MM.1S (cell line): ENCODE measurements around the gene SGSH.
A peak's percentile ranks its signal among the peaks of the same experiment; 100 is the strongest.

Experiments
- DNase-seq: peaks from one replicate; pipeline ENCODE4 v3.0.0-alpha.2; 2015
- H2AFZ ChIP-seq: fragments of 300-600 bp; sonication (generic); 2 replicates; pipeline ENCODE4 v1.6.0; 2016; ENCODE audit warnings: antibody characterized with exemption, low read length
- H3F3A ChIP-seq: fragments of 300-600 bp; sonication (generic); 2 replicates; pipeline ENCODE4 v1.6.1; 2016; ENCODE audit warnings: mild to moderate bottlenecking, antibody characterized with exemption, low read length, moderate library complexity, mixed read lengths; ENCODE audit not compliant: insufficient read depth
- H3K27ac ChIP-seq: fragments of 300-600 bp; sonication (generic); 2 replicates; pipeline ENCODE4 v1.5.1; 2016; ENCODE audit warnings: mild to moderate bottlenecking, low read length
- H3K27me3 ChIP-seq: fragments of 300-600 bp; sonication (generic); replicated peaks from 2 replicates; pipeline ENCODE4 v1.6.0; 2016; ENCODE audit warnings: low read length; ENCODE audit not compliant: insufficient read depth
- H3K36me3 ChIP-seq: fragments of 300-600 bp; sonication (generic); replicated peaks from 2 replicates; pipeline ENCODE4 v1.6.1; 2016; ENCODE audit warnings: mild to moderate bottlenecking, low read length, mixed read lengths; ENCODE audit not compliant: insufficient read depth
- H3K4me1 ChIP-seq: fragments of 300-600 bp; sonication (generic); 2 replicates; pipeline ENCODE4 v1.6.1; 2016; ENCODE audit warnings: low read length, mixed read lengths
- H3K4me2 ChIP-seq: fragments of 300-600 bp; sonication (generic); 2 replicates; pipeline ENCODE4 v1.6.0; 2016; ENCODE audit warnings: low read depth, low read length
- H3K4me3 ChIP-seq: fragments of 300-600 bp; sonication (generic); 2 replicates; pipeline ENCODE4 v1.5.1; 2016; ENCODE audit warnings: low read length, mixed read lengths
- H3K79me2 ChIP-seq: fragments of 300-600 bp; sonication (generic); 2 replicates; pipeline ENCODE4 v1.6.1; 2016; ENCODE audit warnings: mixed run types, low read length, mixed read lengths
- H3K9ac ChIP-seq: fragments of 300-600 bp; sonication (generic); 2 replicates; pipeline ENCODE4 v1.6.1; 2016; ENCODE audit warnings: low read length, mixed read lengths
- H3K9me2 ChIP-seq: fragments of 300-600 bp; sonication (generic); replicated peaks from 2 replicates; pipeline ENCODE4 v1.6.1; 2016; ENCODE audit warnings: mild to moderate bottlenecking, low read length, mixed read lengths; ENCODE audit not compliant: insufficient read depth
- H3K9me3 ChIP-seq: fragments of 300-600 bp; sonication (generic); replicated peaks from 2 replicates; pipeline ENCODE4 v1.6.1; 2016; ENCODE audit warnings: mild to moderate bottlenecking, low read length, mixed read lengths; ENCODE audit not compliant: insufficient read depth
- H4K20me1 ChIP-seq: fragments of 300-600 bp; sonication (generic); 2 replicates; pipeline ENCODE4 v1.6.1; 2016; ENCODE audit warnings: mild to moderate bottlenecking, low read length, moderate library complexity, mixed read lengths; ENCODE audit not compliant: insufficient read depth
- CTCF ChIP-seq: fragments of 300-600 bp; sonication (generic); IDR thresholded peaks from 2 replicates; pipeline ENCODE4 v1.5.1; 2016; ENCODE audit warnings: antibody characterized with exemption, low read length, mixed read lengths
- EZH2 ChIP-seq: fragments of 300-600 bp; sonication (generic); optimal IDR thresholded peaks from 2 replicates; pipeline ENCODE3; 2017; ENCODE audit warnings: low read depth, mild to moderate bottlenecking, antibody characterized with exemption, low read length, mixed read lengths
- EZH2phosphoT487 ChIP-seq: fragments of 300-600 bp; sonication (generic); IDR thresholded peaks from 2 replicates; pipeline ENCODE4 v1.6.1; 2018; ENCODE audit warnings: antibody characterized with exemption, low read length

The SGSH gene

GRCh38 chr17:80198144-80198661, 21.9 kb downstream of the SGSH start:
- H2AFZ ChIP-seq: no peak overlapping the region
- H3K27ac ChIP-seq: no peak overlapping the region
- H3K79me2 ChIP-seq: no peaks in the 10 kb centered on the region
- H3F3A ChIP-seq: no peaks in the 10 kb centered on the region
- no peak overlapping the region for H3K4me2 ChIP-seq
- peaks cover 20% of the 10 kb centered on the region for H3K27me3 ChIP-seq
- no peaks in the 10 kb centered on the region for H4K20me1 ChIP-seq
- no peaks in the 10 kb centered on the region for H3K36me3 ChIP-seq
- no peak for DNase-seq
- TF ChIP-seq CTCF (no peak), EZH2phosphoT487 (no peak), EZH2 (no peak)
- no peak overlapping the region for H3K4me3 ChIP-seq
- no peaks in the 10 kb centered on the region for H3K4me1 ChIP-seq
- H3K9ac ChIP-seq: no peak overlapping the region
- H3K9me2 ChIP-seq: no peaks in the 10 kb centered on the region
- no peaks in the 10 kb centered on the region for H3K9me3 ChIP-seq

GRCh38 chr17:80196652-80197051, 23.5 kb downstream of the SGSH start:
- Histone ChIP-seq H2AFZ (no peak overlapping the region), H3K4me1 (no peaks in the 10 kb centered on the region), H4K20me1 (no peaks in the 10 kb centered on the region), H3K27ac (no peak overlapping the region), H3K9ac (no peak overlapping the region), H3K36me3 (no peaks in the 10 kb centered on the region), H3K4me2 (no peak overlapping the region), H3K27me3 (peaks cover 36% of the 10 kb centered on the region), H3K4me3 (no peak overlapping the region), H3F3A (no peaks in the 10 kb centered on the region), H3K9me3 (no peaks in the 10 kb centered on the region), H3K9me2 (no peaks in the 10 kb centered on the region), H3K79me2 (no peaks in the 10 kb centered on the region)
- DNase-seq: no peak
- TF ChIP-seq EZH2phosphoT487: no peak
- TF ChIP-seq CTCF: no peak
- TF ChIP-seq EZH2: no peak

GRCh38 chr17:80195671-80196529, 24.2 kb downstream of the SGSH start:
- H2AFZ ChIP-seq: no peak overlapping the region
- TF ChIP-seq EZH2: no peak
- TF ChIP-seq CTCF: peak; percentile 98
- no peaks in the 10 kb centered on the region for H3K79me2 ChIP-seq
- peaks cover 43% of the 10 kb centered on the region for H3K27me3 ChIP-seq
- no peak overlapping the region for H3K4me3 ChIP-seq
- no peaks in the 10 kb centered on the region for H4K20me1 ChIP-seq
- no peaks in the 10 kb centered on the region for H3K9me3 ChIP-seq
- no peak overlapping the region for H3K9ac ChIP-seq
- H3K36me3 ChIP-seq: no peaks in the 10 kb centered on the region
- no peak overlapping the region for H3K4me2 ChIP-seq
- no peaks in the 10 kb centered on the region for H3F3A ChIP-seq
- H3K4me1 ChIP-seq: no peaks in the 10 kb centered on the region
- H3K9me2 ChIP-seq: no peaks in the 10 kb centered on the region
- DNase-seq: peak; percentile 23
- H3K27ac ChIP-seq: no peak overlapping the region
